Muscle layer of duodenum (tissue), 2 donors: ENCODE results near the gene SSR3.

Experiments used
- H3K27ac ChIP-seq: one replicate; pipeline ENCODE4 v1.7.0; 2013; ENCODE audit warnings: mild to moderate bottlenecking, low read length
- H3K27me3 ChIP-seq: one replicate; pipeline ENCODE4 v1.7.0; 2013; ENCODE audit warnings: low read depth, mild to moderate bottlenecking, control low read depth, low read length
- H3K36me3 ChIP-seq, 2 donors: one replicate each; pipeline ENCODE4 v1.7.0; 2013; ENCODE audit warnings: low read length in 2 of 2, control low read depth in 1 of 2, mild to moderate bottlenecking in 1 of 2; ENCODE audit not compliant: insufficient read depth in 2 of 2, control insufficient read depth in 1 of 2
- H3K4me1 ChIP-seq, 2 donors: one replicate each; pipeline ENCODE4 v1.7.0; 2013; ENCODE audit warnings: low read length in 2 of 2, mild to moderate bottlenecking in 2 of 2, control low read depth in 1 of 2, moderate library complexity in 1 of 2; ENCODE audit not compliant: insufficient read depth in 2 of 2, control insufficient read depth in 1 of 2
- H3K4me3 ChIP-seq, 2 donors: one replicate each; pipeline ENCODE4 v1.7.0; 2013; ENCODE audit warnings: low read length in 2 of 2, low read depth in 1 of 2, mild to moderate bottlenecking in 1 of 2
- H3K9me3 ChIP-seq, 2 donors: one replicate each; pipeline ENCODE4 v1.7.0; 2013; ENCODE audit warnings: low read length in 2 of 2, control low read depth in 1 of 2, mild to moderate bottlenecking in 1 of 2; ENCODE audit not compliant: control insufficient read depth in 1 of 2
- donor health status: healthy.

Gene SSR3

GRCh38 chr3:156551261-156551660 is 3.7 kb downstream of the SSR3 start:
- Histone ChIP-seq H3K4me3 (peak overlapping the region in 1 of 2 donors; percentile 97), H3K9me3 (no peaks in the 10 kb centered on the region), H3K27me3 (no peaks in the 10 kb centered on the region), H3K4me1 (peaks cover 19 to 56% of the 10 kb centered on the region in 2 donors), H3K36me3 (peaks cover 28 to 39% of the 10 kb centered on the region in 2 donors), H3K27ac (peak overlapping the region; percentile 50)

GRCh38 chr3:156548902-156549301 is 6.0 kb downstream of the SSR3 start:
- Histone ChIP-seq H3K27ac (peak overlapping the region; percentile 53), H3K36me3 (peaks cover 32 to 46% of the 10 kb centered on the region in 2 donors)

GRCh38 chr3:156548041-156548687 is 6.8 kb downstream of the SSR3 start:
- Histone ChIP-seq H3K9me3 (no peaks in the 10 kb centered on the region), H3K4me3 (no peak overlapping the region), H3K36me3 (peaks cover 34 to 53% of the 10 kb centered on the region in 2 donors), H3K27me3 (no peaks in the 10 kb centered on the region), H3K27ac (peak overlapping the region; percentile 53), H3K4me1 (peaks cover 12 to 67% of the 10 kb centered on the region in 2 donors)

More at GRCh38 chr3:156548902-156549301, 6.0 kb downstream of the SSR3 start:
- Histone ChIP-seq H3K27me3 (no peaks in the 10 kb centered on the region), H3K4me1 (peaks cover 18 to 66% of the 10 kb centered on the region in 2 donors), H3K4me3 (no peak overlapping the region), H3K9me3 (no peaks in the 10 kb centered on the region)

GRCh38 chr3:156547637-156548036 is 7.3 kb downstream of the SSR3 start:
- Histone ChIP-seq H3K27me3 (no peaks in the 10 kb centered on the region), H3K4me3 (no peak overlapping the region), H3K27ac (no peak overlapping the region), H3K9me3 (no peaks in the 10 kb centered on the region), H3K36me3 (peaks cover 38 to 52% of the 10 kb centered on the region in 2 donors), H3K4me1 (peaks cover 7 to 67% of the 10 kb centered on the region in 2 donors)

GRCh38 chr3:156543043-156543555 is 11.8 kb downstream of the SSR3 start:
- no peak overlapping the region for H3K27ac ChIP-seq
- H3K36me3 ChIP-seq = peaks cover 39 to 46% of the 10 kb centered on the region in 2 donors

GRCh38 chr3:156542101-156543042 is 12.5 kb downstream of the SSR3 start:
- Histone ChIP-seq H3K36me3 (peaks cover 36 to 41% of the 10 kb centered on the region in 2 donors), H3K4me1 (peaks cover 0 to 41% of the 10 kb centered on the region in 2 donors)

More at GRCh38 chr3:156543043-156543555, 11.8 kb downstream of the SSR3 start:
- Histone ChIP-seq H3K9me3 (no peaks in the 10 kb centered on the region), H3K4me3 (no peak overlapping the region), H3K27me3 (no peaks in the 10 kb centered on the region), H3K4me1 (peaks cover 1 to 46% of the 10 kb centered on the region in 2 donors)

GRCh38 chr3:156539802-156540201 is 15.1 kb downstream of the SSR3 start:
- no peaks in the 10 kb centered on the region for H3K9me3 ChIP-seq
- H3K27ac ChIP-seq = no peak overlapping the region
- H3K4me1 ChIP-seq = peaks cover 6 to 35% of the 10 kb centered on the region in 2 donors
- no peak overlapping the region for H3K4me3 ChIP-seq
- peaks cover 26 to 29% of the 10 kb centered on the region in 2 donors for H3K36me3 ChIP-seq
- no peaks in the 10 kb centered on the region for H3K27me3 ChIP-seq

More at GRCh38 chr3:156542101-156543042, 12.5 kb downstream of the SSR3 start:
- H3K27me3 ChIP-seq = no peaks in the 10 kb centered on the region
- H3K4me3 ChIP-seq = no peak overlapping the region
- H3K27ac ChIP-seq = no peak overlapping the region
- no peaks in the 10 kb centered on the region for H3K9me3 ChIP-seq

GRCh38 chr3:156539051-156539450 is 15.9 kb downstream of the SSR3 start:
- no peak overlapping the region for H3K27ac ChIP-seq
- peaks cover 6 to 29% of the 10 kb centered on the region in 2 donors for H3K4me1 ChIP-seq
- H3K9me3 ChIP-seq = no peaks in the 10 kb centered on the region
- H3K4me3 ChIP-seq = no peak overlapping the region
- peaks cover 21 to 26% of the 10 kb centered on the region in 2 donors for H3K36me3 ChIP-seq
- no peaks in the 10 kb centered on the region for H3K27me3 ChIP-seq

- Histone ChIP-seq H3K4me1 (peaks cover 6 to 11% of the 10 kb centered on the region in 2 donors), H3K27ac (no peak overlapping the region), H3K9me3 (no peaks in the 10 kb centered on the region), H3K36me3 (peaks cover 6 to 7% of the 10 kb centered on the region in 2 donors), H3K27me3 (no peaks in the 10 kb centered on the region), H3K4me3 (no peak overlapping the region)
Observed at GRCh38 chr3:156536524-156537316, 18.2 kb downstream of the SSR3 start.

- H3K4me1 ChIP-seq = peaks cover 6 to 8% of the 10 kb centered on the region in 2 donors
- peaks cover 0 to 4% of the 10 kb centered on the region in 2 donors for H3K36me3 ChIP-seq
- no peak overlapping the region for H3K4me3 ChIP-seq
- H3K27me3 ChIP-seq = no peaks in the 10 kb centered on the region
- peak overlapping the region; percentile 76 for H3K27ac ChIP-seq
- no peaks in the 10 kb centered on the region for H3K9me3 ChIP-seq
Observed at GRCh38 chr3:156535798-156536197, 19.1 kb downstream of the SSR3 start.
